HG03280 (cell line): ENCODE measurements around the gene FASN.

Experiments used
- ATAC-seq: cut with Tn5 transposase; IDR thresholded peaks from one replicate; pipeline ENCODE4 v1.9.1; 2021; ENCODE audit warnings: mild to moderate bottlenecking, moderate library complexity; ENCODE audit not compliant: unreplicated experiment

Gene FASN

DNA sequence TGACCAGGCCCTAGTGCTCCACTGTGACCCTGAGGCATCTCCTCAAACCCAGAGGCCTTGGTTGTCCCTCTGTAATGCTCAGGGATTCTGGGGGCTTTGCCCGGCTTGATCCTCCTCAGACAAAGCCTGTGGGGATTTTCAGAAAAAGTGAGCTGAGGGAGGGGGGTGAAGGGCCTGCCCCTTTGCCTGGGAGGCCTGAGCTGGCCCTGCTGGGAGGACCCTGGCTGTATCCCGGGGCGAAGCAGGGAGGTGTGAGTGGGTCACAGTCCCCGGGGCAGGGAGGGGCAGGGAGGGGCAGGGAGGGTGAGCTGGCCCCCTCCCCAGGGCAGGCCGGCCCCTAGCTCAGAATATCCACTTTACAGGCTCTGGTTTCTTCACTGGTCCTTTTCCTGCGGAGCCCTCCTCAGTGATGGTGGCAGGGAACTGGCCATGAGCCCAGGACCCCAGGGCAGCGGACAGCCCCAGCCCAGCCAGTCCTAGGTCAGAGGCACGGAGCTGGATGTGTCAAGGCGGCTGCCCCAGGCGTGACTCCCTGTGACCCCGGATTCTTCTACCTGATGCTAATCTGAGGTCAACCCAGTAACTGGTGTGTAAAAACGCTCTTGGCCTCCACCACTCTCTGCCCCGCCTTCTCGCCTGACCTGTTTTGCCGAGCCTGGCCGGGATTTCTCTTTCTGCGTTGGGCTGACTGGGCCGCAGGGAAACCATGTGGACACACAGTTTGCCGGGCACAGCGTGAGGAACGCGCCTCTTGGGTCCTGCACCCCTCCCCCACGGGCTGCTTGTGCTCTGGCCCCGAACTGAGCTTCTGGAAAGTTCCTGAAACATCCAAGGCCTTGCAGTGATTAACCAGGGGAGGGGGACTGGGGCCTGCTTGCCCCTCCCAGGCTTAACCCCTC, 5.8 kb upstream of the FASN start:
- no peak for ATAC-seq

DNA sequence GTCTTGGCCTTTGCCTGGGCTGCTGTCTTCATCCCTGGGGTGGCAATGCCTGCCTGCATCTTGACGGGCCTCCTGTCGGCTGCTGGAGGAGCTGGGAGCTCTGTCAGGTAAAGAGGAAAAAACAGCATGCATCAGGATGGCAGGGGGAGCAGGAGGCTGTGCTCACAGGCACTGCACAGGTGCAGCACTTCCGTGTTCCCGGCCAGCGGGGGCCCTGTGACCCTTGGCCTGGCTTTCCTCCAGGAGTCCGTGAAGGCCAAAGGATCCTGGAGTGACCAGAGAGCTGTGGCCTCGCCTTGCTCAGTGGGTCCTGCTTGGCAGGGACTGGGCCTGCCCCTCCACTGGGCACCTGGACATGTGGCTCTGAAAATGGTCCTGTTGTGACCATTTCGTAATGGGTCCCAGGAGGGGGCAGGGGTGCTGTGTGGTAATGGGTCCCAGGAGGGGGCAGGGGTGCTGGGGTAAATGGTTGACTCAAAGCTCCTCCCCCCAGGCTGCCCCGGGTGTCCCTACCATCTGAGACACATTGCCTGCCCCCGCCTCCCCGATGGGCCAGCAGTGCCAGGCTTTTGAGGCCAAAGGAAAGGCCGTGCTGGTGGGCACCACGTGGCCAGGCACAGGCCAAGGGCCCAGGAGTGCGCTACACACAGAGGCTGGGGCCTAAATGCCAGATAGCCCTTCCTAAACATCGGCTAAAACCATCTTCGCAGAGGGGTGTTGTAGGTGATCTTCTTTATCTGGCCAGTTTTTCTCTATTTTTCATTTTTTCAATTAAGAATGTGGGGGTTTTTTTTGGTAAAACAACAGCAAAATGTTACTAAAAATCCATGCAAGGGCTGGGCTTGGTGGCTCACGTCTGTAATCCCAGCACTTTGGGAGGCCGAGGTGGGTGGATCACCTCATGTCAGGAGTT, 4.0 kb upstream of the FASN start:
- ATAC-seq: no peak

DNA sequence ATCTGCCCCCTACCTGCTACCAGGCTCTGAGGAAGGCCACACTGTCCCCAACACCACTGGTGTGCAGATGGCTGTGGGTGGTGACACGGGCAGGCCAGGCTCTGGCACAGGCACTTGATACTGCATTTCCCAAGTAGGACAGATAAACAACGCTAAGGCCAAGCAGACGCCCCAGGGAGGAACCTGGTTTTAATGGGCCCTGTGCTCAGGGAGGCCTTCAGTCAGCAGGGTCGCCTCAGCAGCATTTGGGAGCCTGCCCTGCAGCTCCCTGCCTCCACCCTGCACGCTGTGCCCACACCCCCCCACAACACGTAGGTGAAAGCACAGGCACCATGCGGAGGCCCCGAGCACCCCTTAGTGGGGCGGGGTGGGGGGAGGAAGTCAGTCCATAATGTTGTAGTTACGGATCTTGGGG, 3.3 kb upstream of the FASN start:
- ATAC-seq: no peak

DNA sequence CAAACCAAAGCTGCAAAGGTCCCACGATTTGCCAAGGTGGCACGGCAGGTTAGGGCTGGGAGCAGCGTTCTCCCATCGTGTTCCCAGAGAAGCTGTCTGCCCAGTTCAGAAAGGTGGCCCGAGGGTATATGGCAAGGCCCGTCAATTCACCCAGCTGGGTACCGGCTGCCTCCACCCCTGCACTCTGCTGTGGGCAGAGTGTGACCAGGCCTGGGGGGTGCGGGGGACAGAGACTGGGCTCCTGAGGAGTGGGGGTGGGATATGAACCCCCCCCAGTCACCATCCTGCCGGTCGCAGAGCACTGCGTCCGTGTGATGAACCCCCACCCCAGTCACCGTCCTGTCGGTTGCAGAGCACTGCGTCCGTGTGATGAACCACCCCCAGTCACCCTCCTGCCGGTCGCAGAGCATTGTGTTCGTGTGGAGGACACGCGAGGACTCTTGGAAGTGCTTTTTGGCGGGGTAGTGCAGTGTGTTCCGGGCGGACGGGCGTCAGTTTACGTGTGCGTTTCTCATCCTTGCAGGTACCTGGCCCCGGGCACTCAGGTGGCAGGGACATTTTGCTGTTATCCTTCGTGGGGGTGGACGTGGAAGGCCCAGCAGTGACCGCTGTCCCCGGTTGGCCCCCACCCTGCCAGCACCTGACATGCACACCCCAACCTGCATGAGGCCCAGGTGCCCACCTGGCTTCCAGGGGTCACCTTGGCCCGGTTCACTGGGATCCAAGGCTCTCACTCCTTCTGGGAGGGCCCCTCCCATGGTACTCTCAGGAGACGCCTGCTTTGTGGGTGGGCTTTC, 2.7 kb upstream of the FASN start:
- ATAC-seq: no peak

DNA sequence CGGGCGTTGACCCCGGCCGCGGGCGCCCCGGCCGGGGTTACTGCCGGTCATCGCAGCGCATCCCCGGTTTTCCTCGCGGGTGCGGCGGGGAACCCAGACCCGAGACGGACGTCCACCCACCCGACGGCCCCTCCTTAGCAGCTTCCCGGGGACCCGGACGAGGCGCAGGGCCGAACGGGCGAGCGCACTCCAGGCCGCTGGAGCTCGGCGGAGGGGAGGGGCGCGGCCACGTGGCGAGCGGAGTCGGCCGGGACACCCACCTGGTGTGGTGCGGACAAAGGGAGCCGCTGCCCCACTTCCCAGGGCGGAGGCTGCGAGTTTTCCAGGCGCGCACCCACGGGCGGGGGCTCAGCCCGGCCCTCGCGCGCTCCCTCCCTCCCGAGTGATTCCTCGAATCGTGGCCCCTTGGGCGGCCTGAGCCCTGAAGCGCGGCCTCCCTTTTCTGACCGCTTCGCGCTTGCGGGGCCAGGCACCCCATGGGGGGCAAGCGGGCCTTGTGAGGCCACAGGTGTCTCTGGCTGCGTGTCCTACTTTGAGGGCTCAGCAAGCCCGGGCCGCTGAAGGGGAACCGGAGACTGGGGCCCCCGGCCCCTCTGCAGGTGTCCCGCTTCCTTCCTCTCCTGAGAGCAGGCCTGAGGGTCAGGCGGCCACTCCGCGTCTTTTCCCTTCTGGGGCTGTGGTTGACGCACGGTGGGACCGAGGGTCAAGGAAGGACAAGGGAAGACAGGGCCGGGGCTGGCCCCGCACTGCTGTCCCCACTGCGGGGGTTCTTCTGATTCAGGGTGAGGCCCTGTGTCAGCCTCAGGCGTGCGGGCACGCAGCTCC, 1.1 kb upstream of the FASN start:
- peak; percentile 16 for ATAC-seq

DNA sequence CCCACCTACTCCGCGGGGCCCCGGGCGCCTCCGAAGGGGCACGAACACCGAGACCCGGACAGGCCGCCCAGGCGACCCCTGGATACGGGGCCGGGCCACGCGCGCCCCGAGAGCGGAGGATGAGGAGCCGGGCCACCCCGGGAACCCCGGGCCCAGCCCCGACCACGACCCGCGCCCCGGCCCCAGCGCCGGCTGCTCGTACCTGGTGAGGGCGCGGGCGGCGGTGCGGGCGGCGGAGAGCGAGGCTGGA, 192 bp downstream of the FASN start:
- ATAC-seq: no peak

DNA sequence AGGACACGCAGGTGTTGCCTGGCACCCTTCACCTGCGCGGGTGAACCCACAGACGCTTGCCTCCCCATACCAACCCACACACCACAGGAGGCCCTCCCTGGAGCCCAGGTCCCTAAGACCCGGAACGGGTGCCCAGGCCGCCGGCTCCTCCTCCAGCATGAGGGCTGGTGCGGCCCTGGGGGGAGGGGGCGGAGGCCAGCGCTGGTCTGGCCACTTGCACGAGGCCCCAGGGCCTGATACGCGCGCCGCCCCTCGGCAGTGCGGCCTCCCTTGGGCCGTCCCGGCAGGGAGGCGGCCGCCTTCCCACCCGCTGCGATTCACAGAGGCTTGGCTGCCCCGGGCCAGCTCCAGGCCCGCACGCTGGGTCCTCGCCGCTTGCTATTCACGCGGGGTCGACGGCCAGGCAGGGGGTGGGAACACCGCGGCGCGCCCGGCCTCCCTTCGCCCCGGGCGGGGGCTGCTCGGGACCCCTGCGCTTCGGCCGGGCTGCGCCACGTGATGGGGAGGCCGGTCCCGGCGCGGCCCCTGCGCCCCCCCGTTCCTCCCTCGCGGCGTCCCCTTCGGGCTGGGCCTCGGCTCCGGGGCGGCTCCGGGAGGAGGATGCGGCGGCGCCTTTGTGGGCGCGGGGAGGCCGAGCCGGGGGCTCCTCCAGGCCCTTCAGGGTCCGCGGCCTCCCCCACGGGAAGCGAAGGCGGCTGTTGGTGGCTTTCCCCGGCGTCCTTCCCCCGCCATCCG, 685 bp downstream of the FASN start:
- ATAC-seq: peak; percentile 1

DNA sequence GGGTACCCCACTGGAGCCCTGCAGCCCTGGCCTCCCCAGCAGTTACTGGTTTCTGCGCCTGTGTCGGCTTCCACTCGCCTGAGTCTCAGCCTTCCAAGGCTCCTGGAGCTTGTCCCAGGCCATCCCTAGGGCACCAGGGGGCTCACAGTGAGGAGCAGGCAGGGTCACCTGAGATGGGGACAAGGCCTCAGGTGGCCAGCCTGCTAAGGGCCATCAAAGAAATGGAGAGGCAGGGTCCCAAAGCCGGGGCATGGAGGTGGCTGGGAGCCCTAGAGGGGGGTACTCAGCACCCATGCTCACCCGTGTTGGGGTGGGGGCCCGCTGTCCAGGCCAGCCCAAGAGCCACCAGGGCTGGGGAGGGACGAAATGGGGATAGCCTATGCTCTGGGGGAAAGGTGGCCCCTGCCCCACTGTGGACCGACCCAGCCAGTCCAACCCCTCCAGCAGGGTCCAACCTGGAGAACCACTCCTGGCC, 1.3 kb downstream of the FASN start:
- ATAC-seq: no peak

DNA sequence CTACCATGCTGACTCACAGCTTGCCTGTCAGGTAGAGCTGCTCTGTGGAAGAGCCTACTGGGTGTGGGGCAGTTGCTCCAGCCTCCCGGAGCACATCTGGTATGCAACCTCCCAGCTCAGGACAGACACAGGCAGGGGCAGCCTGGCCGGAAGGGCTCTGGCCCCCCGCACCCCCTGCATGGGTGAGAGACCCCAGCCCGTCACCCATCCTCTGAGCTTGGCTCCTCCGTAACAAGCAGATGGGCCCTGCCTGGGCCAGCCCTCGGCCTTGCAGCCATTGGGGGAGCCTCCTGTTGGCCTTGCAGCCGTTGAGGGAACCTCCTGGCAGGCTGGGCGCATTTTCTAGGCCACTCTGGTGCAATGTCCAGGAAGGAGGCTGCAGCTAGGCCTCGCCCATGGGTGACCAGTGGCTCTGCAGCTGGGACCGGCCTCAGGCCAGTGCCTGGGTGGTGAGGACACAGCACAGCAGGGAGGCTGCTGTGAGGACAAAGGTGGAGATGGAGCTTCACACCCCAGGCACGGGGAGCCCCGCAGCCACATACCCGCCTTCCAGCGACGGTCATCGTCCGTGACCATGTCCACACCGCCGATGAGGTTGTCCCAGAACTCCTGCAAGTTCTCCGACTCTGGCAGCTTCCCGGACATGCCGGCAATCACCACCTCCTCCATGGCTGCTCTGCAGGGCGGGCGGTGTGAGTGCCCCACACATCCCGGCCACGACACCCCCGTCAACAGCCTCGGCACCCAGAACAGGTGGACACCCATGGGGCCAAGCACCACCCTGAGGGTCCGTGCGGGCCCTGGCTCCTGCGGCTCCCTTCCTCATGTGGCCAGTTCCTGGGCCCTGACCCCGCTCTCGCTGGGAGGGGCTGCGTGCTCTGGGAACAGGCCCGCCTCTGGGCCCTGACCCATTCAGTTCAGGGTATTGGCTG, 2.0 kb downstream of the FASN start:
- ATAC-seq: no peak

DNA sequence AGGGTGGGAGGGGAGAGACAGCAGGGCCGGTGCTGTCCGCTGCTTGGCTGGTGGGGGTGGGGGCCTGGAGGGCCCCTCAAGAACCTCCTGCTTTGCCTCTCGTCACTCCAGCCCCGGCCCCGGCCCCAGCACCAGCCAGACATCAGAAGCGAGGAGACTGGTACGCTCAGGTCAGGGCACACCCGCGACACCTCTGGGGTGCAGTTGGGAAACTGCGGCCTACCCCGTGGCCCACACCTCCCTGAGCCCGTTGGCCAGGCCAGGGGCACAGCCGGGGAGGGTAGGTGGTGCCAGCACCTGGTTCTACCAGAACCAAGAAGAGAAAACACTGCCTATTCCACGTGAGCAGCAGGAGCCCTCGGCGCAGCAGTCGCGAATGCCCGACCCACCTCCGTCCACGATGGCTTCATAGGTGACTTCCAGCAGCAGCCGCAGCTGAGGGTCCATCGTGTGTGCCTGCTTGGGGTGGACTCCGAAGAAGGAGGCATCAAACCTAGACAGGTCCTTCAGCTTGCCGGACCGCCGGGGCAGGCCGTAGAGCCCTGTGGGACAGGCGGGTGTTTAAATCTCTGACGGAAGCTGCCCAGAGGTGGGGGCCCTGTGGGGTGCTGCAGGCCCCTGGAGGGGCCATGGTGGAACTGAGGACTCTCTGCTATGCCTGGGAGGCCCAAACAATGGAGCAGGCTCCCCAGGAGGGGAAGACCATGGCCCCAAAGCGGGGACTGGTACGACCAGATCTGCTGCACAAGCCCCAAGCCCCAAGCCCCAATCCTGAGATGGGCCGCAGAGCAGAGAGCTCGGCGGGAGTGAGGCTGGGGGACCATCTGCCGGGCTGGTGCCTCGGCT, 2.9 kb downstream of the FASN start:
- ATAC-seq: no peak

DNA sequence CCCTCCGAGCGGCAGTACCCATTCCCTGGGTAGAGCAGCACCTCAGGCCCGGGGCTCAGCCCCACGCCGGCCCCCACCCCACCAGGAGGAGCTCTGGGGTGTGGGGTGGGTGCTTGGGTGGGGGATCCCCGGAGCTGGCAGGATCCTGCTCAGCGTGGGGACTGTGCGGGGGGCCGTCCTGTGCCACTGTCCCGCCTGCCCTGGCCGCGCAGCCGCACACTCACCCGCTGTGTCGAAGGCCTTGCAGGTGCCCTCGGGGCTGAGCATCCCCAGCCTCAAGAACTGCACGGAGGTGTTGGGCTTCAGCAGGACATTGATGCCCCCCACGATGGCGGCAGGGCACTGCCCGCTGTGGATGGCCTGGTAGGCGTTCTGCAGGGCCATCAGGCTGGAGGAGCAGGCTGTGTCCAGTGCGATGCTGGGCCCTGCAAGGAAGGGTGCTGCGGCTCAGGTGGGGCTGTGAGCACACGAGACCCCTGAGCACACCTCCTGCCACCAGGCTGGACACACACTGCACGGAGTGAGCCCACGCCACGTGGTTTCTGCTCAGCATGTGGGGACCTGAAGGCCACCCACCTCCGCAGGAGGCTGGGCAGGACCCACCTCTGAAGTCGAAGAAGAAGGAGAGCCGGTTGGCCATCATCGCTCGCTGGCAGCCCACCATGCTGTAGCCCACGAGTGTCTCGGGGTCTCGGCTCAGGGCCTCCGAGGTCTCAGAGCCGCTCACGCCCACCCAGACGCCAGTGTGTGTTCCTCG, 4.9 kb downstream of the FASN start:
- ATAC-seq: no peak

DNA sequence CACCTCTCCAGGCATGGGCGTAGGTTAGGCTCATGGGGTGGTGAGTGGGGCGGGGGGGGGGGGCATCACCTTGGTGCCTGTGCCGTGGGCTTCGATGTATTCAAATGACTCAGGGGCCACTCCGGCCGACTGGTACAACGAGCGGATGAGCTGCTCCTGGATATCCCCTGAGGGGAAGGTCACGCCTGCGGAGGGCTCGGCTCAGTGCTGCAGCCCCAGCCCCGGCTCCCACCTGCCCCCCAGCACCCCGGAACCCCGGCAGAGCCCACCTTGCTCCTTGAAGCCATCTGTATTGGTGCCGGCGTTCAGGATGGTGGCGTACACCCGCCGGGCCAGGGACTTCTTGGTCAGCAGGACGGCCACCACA, 5.4 kb downstream of the FASN start:
- ATAC-seq: no peak

DNA sequence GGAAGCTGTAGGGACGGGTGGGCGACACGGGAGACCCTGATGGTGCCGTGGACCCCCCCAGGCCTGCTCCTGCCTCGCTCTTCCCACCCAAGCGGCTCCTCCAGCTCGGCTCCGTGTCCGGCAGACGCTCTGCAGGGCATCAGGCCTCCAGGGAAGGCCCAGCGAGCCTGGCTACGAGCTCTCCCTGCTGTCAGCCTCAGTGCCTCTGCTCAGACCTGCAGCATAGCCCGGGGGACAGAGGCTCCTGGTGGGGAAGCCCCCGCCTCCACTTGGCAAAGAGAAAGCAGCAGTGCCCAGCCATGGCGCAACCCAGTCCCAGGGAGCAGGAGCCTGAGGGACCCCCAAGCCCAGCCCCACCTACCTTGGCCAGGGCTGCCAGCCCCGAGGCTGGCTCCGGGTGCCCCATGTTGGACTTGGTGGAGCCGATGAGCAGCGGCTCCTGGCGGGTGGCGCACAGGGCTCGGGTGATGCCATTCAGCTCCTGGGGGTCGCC, 5.9 kb downstream of the FASN start:
- no peak for ATAC-seq

DNA sequence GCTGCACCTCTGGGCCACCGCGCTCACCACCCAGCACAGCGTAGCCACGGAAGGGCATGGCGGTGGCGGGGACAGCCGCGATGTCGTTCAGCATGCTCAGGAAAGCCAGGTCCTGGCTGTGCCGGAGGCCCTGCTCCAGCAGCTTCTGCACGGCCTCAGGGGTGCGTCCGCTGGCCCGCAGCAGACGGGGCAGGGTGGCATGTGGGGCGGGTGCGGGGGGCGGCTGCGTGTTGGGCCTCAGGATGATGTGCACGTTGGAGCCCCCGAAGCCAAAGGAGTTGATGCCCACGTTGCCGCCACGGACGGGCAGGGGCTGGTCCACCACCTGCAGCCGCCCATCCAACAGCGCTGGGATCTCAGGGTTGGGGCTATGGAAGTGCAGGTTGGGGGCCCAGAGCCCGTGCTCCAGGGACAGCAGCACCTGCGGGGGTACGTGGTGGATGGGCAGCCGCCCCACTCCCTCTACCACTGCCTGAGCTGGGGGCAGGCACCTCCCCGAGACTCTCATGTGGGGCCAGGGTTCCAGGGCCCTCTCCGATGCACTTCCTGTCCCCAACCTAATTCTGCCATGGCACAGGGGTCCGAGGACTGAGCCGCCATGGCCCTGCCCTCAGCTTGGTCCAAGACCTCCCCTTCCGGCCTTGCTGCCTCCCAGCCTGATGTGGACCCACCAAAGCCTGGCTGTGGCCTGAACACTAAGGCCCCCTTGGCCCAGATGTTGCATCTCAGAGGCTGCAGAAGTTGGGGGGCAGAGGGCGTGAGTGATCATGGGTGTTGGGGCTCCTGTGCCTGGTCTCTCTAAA, 6.6 kb downstream of the FASN start:
- ATAC-seq: no peak

DNA sequence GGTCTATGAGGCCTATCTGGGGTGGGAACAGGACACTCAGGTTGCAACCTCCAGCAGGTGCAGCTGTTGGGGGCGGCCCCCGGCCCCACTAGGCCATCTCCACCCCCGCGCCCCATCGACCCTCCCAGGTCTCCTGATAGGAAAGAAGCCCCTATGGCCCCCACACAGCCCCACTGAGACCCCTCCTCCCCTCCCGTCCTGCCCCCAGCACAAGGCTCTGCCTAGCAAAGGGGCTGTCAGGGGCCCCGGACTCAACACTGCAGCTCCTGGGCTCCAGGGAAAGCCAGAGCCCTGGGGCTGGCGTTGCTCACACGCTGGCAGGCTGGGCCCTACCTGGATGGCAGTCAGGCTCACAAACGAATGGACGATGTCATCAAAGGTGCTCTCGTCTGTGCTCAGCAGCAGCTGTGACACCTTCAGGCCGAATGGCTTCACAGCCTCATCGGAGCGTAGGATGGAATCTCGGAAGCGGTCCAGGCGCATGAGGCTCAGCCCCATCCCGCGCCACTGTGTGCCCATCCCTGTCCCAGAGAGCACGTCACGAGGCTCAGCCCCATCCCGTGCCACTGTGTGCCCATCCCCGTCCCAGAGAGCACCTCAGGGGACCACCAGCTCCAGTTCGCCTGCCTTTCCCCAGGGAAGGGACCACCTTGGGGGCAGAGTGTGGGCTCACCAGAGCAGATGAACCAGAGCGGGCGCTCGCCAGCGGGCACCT, 7.3 kb downstream of the FASN start:
- ATAC-seq: no peak
